ENCODE measurements around the gene SPRING1.
"Not testable (repeated sequence)": the region's sequence is repeated elsewhere in the genome, so short reads cannot be mapped to it uniquely, and the experiment has no call there.

SPRING1 gene

DNA sequence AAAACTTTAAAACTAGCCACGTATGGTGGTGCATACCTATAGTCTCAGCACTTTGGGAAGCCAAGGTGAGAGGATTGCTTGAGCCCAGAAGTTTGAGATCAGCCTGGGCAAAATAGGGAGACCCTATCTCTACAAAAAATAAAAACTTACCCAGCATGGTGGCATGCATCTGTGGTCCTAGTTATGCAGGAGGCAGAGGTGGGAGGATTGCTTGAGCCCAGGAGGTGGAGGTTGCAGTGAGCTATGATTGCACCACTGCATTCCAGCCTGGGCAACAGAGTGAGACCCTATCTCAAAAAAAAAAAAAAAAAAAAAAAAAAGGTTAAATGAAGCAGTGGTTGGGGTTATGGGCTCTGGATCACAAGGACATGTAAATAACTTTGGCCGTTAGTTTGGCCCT, 4.9 kb upstream of the SPRING1 start:
- DNase-seq (ENCODE audit: low read depth in 2 of 3, low spot score in 1 of 3), result not testable (repeated sequence)

- DNase-seq (ENCODE audit: low read depth in 2 of 3, low spot score in 1 of 3), result no peak
These were observed 1.6 kb upstream of the SPRING1 start for GRCh38 chr12:116739381-116739887.

- DNase-seq (ENCODE audit: low read depth in 2 of 3, low spot score in 1 of 3), result no peak
These were observed 701 bp downstream of the SPRING1 start for GRCh38 chr12:116736962-116737773.

GRCh38 chr12:116735951-116736599, 1.8 kb downstream of the SPRING1 start:
- no peak for DNase-seq (ENCODE audit: low read depth in 2 of 3, low spot score in 1 of 3)

- no peak for DNase-seq (ENCODE audit: low read depth in 2 of 3, low spot score in 1 of 3)
These were observed 2.8 kb downstream of the SPRING1 start for GRCh38 chr12:116735084-116735483.

DNA sequence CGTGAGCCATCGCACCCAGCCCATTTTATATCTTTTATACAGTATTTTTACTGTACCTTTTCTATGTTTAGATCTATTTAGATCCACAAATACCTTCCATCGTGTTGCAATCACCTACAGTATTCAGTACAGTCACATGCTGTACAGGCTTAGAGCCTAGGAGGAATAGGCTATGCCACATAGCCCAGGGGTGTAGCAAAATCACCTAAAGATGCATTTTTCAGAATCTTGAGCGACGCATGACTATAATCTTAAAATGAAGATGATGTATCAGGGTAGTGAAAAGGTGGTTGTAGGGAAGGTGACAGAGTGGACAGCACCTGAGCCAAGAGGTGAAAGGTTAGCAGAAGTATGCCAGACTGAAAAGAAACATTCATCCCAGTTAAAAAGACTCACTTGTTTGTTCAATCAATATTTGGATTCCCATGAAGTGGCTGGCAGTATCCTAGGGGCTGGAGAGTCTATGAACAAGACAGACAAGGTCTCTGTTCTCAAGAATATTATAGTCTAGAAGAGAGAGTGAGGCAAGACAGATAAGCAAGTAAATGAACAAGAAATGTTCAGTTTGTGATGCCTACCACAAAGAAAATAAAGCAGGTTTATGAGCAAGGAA, 3.6 kb downstream of the SPRING1 start:
- no peak for DNase-seq (ENCODE audit: low read depth in 2 of 3, low spot score in 1 of 3)

DNA sequence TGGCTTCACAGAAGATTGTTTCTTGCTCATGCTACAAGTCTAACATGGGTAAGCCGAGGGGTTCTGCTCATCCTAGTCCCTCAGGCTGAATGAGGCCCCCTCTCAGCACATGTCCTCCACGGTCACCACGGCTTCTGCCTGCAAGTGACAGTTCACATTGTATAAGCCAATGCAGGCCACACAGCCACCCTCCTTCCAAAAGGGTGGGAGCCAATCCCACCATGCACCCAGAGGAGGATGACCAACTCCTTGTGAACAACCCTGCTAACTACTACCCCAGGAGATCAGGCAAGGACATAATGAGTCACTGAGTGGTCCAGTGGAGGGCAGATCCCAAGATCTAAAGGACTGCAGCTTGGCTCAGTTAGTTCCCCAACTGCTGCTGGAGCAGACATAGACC, 6.1 kb downstream of the SPRING1 start:
- no peak for DNase-seq (ENCODE audit: low read depth in 2 of 3, low spot score in 1 of 3)

GRCh38 chr12:116727891-116728290, 10.0 kb downstream of the SPRING1 start:
- no peak for DNase-seq (ENCODE audit: low read depth in 2 of 3, low spot score in 1 of 3)

DNA sequence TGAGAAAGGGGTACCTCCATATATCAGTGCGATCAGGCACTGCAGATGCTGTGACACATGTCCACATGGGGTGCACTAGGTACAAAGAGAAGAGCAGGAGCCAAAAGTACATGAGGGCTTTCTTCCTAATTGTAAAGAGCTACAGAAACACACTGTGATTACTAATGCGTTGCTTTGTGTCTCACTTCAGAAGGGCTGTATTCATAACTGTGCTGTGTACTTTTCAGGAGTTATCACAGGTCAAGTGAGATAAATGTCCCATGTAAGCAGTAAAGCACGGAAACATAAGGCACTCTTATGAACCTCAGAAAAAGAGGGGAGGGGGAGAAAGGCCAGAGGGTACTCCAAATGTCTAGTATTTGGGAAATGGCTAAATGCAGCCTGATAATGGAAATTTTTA, 10.6 kb downstream of the SPRING1 start:
- no peak for DNase-seq (ENCODE audit: low read depth in 2 of 3, low spot score in 1 of 3)

DNA sequence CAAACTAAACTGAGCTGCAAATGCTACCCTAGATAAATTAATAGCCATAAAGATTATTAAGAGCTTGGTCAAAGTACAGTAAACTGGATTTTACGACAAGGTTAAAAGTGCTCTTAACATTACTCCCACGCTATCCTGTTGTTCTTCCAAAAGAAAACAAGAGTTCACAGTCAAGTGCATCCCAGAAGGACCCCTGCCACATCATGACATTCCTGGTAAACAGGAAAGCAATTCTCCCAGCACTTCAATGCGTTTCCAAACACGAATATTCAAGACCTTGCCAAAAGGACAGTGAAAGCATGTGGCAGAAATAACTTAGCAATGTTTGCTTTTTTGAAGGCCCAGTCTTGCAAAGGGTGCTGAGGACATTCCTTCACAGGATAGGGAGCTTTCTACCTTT, 11.2 kb downstream of the SPRING1 start:
- no peak for DNase-seq (ENCODE audit: low read depth in 2 of 3, low spot score in 1 of 3)

- DNase-seq (ENCODE audit: low read depth in 2 of 3, low spot score in 1 of 3), result no peak
These were observed 15.6 kb downstream of the SPRING1 start for GRCh38 chr12:116722245-116722644.

DNA sequence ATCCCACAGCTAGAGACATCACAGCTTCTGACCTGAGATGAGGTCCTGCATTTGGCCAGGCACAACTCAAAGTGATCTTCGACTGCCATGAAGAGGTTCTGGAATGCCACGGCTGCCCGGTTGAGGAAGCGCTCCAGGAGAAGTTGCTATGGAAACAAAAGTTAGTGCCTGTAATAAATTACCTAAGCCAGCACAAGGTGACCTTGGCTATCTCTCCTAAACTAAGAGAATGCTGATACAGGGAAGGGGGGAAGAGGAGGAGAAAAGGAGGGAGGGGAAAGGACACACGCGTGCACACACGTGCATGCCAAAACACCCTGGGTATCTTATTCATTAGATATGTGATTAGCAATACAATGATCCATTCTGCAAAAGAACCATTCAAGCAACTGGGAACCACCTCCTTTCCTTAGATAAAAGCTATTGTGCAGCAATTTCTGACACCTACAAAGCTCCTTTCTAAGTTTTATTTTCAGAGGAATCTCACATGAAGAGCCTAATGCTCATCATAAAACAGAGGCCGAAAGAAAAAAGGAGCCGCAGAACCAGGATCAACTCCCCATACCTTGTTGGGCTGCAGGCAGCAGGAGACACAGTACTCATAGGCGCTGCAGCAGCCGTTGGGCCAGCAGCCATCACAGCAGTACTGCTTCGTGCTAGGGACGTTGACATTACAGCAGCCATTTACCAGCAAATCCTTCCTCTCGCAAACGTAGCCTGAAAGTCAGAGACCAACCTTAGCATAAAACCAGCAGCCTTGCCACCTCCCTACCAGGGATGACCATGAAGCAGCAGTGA, 17.9 kb downstream of the SPRING1 start:
- DNase-seq (ENCODE audit: low read depth in 2 of 3, low spot score in 1 of 3), result no peak

GRCh38 chr12:116718655-116719454, 19.0 kb downstream of the SPRING1 start:
- DNase-seq (ENCODE audit: low read depth in 2 of 3, low spot score in 1 of 3), result no peak

GRCh38 chr12:116717466-116718437, 20.1 kb downstream of the SPRING1 start:
- DNase-seq (ENCODE audit: low read depth in 2 of 3, low spot score in 1 of 3), result no peak

GRCh38 chr12:116714175-116714574, 23.7 kb downstream of the SPRING1 start:
- no peak for DNase-seq (ENCODE audit: low read depth in 2 of 3, low spot score in 1 of 3)

GRCh38 chr12:116713527-116713926, 24.3 kb downstream of the SPRING1 start:
- DNase-seq (ENCODE audit: low read depth in 2 of 3, low spot score in 1 of 3), result no peak

GRCh38 chr12:116712458-116713303, 25.2 kb downstream of the SPRING1 start:
- no peak for DNase-seq (ENCODE audit: low read depth in 2 of 3, low spot score in 1 of 3)

DNA sequence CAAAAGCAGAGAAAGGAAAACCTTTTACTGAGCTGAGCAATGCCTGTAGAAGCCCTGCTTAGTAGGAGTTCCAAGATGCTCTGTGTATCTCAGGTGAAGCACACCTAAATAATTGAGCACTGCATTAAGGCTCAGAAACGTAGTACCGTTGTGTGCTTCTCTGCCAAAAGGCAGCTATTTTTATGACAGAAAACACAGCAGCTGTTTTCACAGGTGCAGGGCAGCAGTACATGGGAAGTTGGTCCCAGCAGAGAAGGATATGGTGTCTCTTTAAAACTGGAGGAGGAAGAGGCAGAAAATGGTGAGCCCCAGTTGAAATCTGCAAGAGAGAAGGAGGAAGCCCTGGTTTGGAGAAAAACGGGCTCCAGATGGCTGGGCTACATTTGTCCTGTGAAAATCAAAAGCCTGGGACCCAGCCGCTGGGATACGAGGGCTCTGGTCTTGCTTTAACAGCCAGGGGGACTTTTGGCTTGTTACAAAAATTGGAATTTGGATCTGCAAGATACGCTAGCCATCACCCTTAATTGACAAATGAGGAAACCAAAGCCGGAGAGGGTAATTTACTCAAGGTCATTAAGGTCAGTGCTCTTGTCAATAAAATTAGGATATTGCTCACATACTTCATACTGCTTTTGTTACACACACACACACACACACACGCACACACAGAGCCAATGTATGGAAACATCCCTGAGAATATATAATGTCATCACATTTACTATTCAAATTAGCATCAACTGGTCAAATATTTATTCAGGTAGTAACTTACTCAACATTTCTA, 27.3 kb downstream of the SPRING1 start:
- no peak for DNase-seq (ENCODE audit: low read depth in 2 of 3, low spot score in 1 of 3)
